HepG2 (cell line): Measurements from ENCODE around the gene UST. TPM values are rescaled to one million over a fixed set of nuclear protein-coding genes. Genes with fewer than 3 reads are reported as not detected.

Source experiments
- ATAC-seq: fragments of 200-7000 bp; cut with Tn5 transposase; 3 replicates; pipeline ENCODE4 v1.9.1; 2020; ENCODE audit warnings: mild to moderate bottlenecking, moderate library complexity
- BruUV-seq: library from RNA; stranded (reverse); fragments of 400-500 nt; replicated peaks from 2 replicates; lab custom pipeline; 2021; lab: Mats Ljungman, UMichigan
- CTCF ChIA-PET: fragments of 300-600 bp; formaldehyde crosslinking; extraction: SDS; loops from one replicate; lab custom pipeline; 2021; ENCODE audit warnings: low total read pairs, inconsistent platforms, low intra/inter-chr PET ratio; lab: Yijun Ruan, JAX
- POLR2A ChIA-PET: fragments of 350-600 bp; sonication (Branson Sonifier 250); formaldehyde crosslinking; loops from one replicate; lab custom pipeline; 2020; ENCODE audit warnings: antibody characterized with exemption, inconsistent platforms; lab: Yijun Ruan, JAX
- DNase-seq: peaks from one replicate; pipeline ENCODE4 v3.0.0-alpha.2; 2015; ENCODE audit warnings: low spot score
- FAIRE-seq: peaks from 3 replicates; lab custom pipeline; 2011; peaks lifted over from hg19 to GRCh38; lab: Jason Lieb, UNC
- H2AFZ ChIP-seq: one replicate; pipeline ENCODE4 v1.6.1; 2011; ENCODE audit warnings: low read length, inconsistent platforms
- H3K27ac ChIP-seq: fragments of 300-600 bp; 3 replicates; pipeline ENCODE4 v1.8.0; 2011; ENCODE audit warnings: mixed run types, mild to moderate bottlenecking, mixed read lengths, low read length, inconsistent platforms; ENCODE audit not compliant: insufficient read depth; ENCODE audit errors: extremely low read length
- H3K27me3 ChIP-seq, 2 experiments: fragments of 200-600 bp in 1 of 2; 2 replicates in 1 of 2; 3 replicates in 1 of 2; pipeline versions ENCODE4 v1.6.0 to v1.8.0; 2011; ENCODE audit warnings: low read length in 2 of 2, mild to moderate bottlenecking in 2 of 2, moderate library complexity in 2 of 2, inconsistent platforms in 1 of 2; ENCODE audit not compliant: insufficient read depth in 2 of 2, control insufficient read depth in 1 of 2
- H3K36me3 ChIP-seq, 2 experiments: fragments of 200-600 bp in 1 of 2; replicated peaks in 1 of 2; 2 replicates in 1 of 2; 3 replicates in 1 of 2; pipeline versions ENCODE4 v1.5.1 to v1.8.0; 2011; ENCODE audit warnings: low read length in 2 of 2, inconsistent platforms in 1 of 2; ENCODE audit not compliant: insufficient read depth in 2 of 2, control insufficient read depth in 1 of 2
- H3K4me1 ChIP-seq: 2 replicates; pipeline ENCODE4 v1.5.1; 2012; ENCODE audit warnings: low read length, inconsistent platforms; ENCODE audit not compliant: insufficient read depth
- H3K4me2 ChIP-seq: 2 replicates; pipeline ENCODE4 v1.6.0; 2011; ENCODE audit warnings: low read depth, low read length, inconsistent platforms
- H3K4me3 ChIP-seq, 3 experiments: fragments of 200-600 bp in 1 of 3; sonication (generic), shearing (Covaris generic) in 1 of 3; replicated peaks in 1 of 3; 2 replicates each; pipeline ENCODE4 v1.5.1; 2011 to 2016; ENCODE audit warnings: low read length in 3 of 3, inconsistent platforms in 2 of 3, low read depth in 2 of 3, mild to moderate bottlenecking in 2 of 3, control low read depth in 1 of 3, mixed read lengths in 1 of 3; ENCODE audit not compliant: insufficient read depth in 1 of 3
- H3K79me2 ChIP-seq: one replicate; pipeline ENCODE4 v1.6.1; 2011; ENCODE audit warnings: low read length, inconsistent platforms; ENCODE audit not compliant: insufficient read depth
- H3K9ac ChIP-seq: 2 replicates; pipeline ENCODE4 v1.6.0; 2011; ENCODE audit warnings: mild to moderate bottlenecking, low read depth, low read length, inconsistent platforms; ENCODE audit not compliant: insufficient read depth
- H3K9me3 ChIP-seq: 2 replicates; pipeline ENCODE4 v1.5.1; 2012; ENCODE audit warnings: mild to moderate bottlenecking, low read length
- H4K20me1 ChIP-seq: 2 replicates; pipeline ENCODE4 v1.6.0; 2011; ENCODE audit warnings: inconsistent platforms, mild to moderate bottlenecking, low read length, moderate library complexity; ENCODE audit not compliant: insufficient read depth
- CAMTA2 ChIP-seq: sonication (generic); formaldehyde crosslinking; IDR thresholded peaks from 2 replicates; pipeline ENCODE4 v1.4.0; 2020; ENCODE audit warnings: mild to moderate bottlenecking, missing genetic modification reagents, borderline replicate concordance
- HNRNPLL ChIP-seq: fragments of 200-400 bp; formaldehyde crosslinking; IDR thresholded peaks from 2 replicates; pipeline ENCODE4 v1.6.1; 2017; ENCODE audit warnings: mild to moderate bottlenecking, low read depth, low read length; ENCODE audit not compliant: poor library complexity, severe bottlenecking
- HOXA7 ChIP-seq: sonication (generic); formaldehyde crosslinking; IDR thresholded peaks from 2 replicates; pipeline ENCODE4 v1.8.1; 2022; ENCODE audit warnings: mild to moderate bottlenecking, missing genetic modification reagents, moderate library complexity
- SALL2 ChIP-seq: sonication (generic); formaldehyde crosslinking; IDR thresholded peaks from 2 replicates; pipeline ENCODE4 v1.8.1; 2023; ENCODE audit warnings: mild to moderate bottlenecking, missing genetic modification reagents, inconsistent platforms
- ZNF17 ChIP-seq: sonication (generic); formaldehyde crosslinking; IDR thresholded peaks from 2 replicates; pipeline ENCODE4 v1.5.0; 2020; ENCODE audit warnings: mild to moderate bottlenecking, missing genetic modification reagents
- ZNF558 ChIP-seq: sonication (generic); formaldehyde crosslinking; IDR thresholded peaks from 2 replicates; pipeline ENCODE4 v1.9.0; 2022; ENCODE audit warnings: mild to moderate bottlenecking, missing genetic modification reagents, borderline replicate concordance
- ZNF670 ChIP-seq: sonication (generic); formaldehyde crosslinking; IDR thresholded peaks from 2 replicates; pipeline ENCODE4 v1.8.0; 2022; ENCODE audit warnings: mild to moderate bottlenecking, missing genetic modification reagents, borderline replicate concordance
- ZNF816 ChIP-seq: sonication (generic); formaldehyde crosslinking; IDR thresholded peaks from 2 replicates; pipeline ENCODE4 v1.8.0; 2022; ENCODE audit warnings: missing genetic modification reagents, mild to moderate bottlenecking, borderline replicate concordance
- WGBS: methylation state at CpG from one replicate; pipeline ENCODE4 v1.1.6; 2017; ENCODE audit warnings: low lambda C conversion rate; 5-methylcytosine and 5-hydroxymethylcytosine counted together
- in situ Hi-C: cut with HindIII; loops from 2 replicates; pipeline ENCODE4 v1.10.0; 2017; ENCODE audit warnings: low pct_unique_long_range_greater_than_20kb; ENCODE audit not compliant: extremely low pct_ligation_motif_present
- intact Hi-C: fragments of 100-400 bp; cut with micrococcal nuclease; formaldehyde crosslinking; loops from one replicate; pipeline ENCODE4 v1.10.0; 2022; ENCODE audit not compliant: unreplicated experiment
- polyA plus RNA-seq, 8 experiments: library from polyadenylated mRNA; depleted of rRNA in 3 of 8; stranded (reverse) in 7 of 8; unstranded in 1 of 8; fragments of >200 nt; fragmentation: Illumina TruSeq in 4 of 8; extraction: Trizol in 4 of 8; gene quantifications; 2 replicates each; pipeline versions ENCODE4 v1.2.1 to v1.2.3, GENCODE V29; 2011 to 2016; ENCODE audit warnings: low read depth in 4 of 8, missing spikeins in 1 of 8, mixed read lengths in 1 of 8; ENCODE audit not compliant: insufficient read depth in 1 of 8
- total RNA-seq, 5 experiments: library from RNA; depleted of rRNA; stranded (reverse); fragments of >200 nt; fragmentation: Illumina TruSeq; extraction: Trizol; gene quantifications; 2 replicates each; pipeline ENCODE4 v1.2.3, GENCODE V29; 2016; ENCODE audit warnings: low read depth in 1 of 5
- TF ChIP-seq, protein P1 (sequence below): sonication (generic); formaldehyde crosslinking; IDR thresholded peaks from 2 replicates; pipeline ENCODE4 v1.8.0; 2022; ENCODE audit warnings: mild to moderate bottlenecking, missing genetic modification reagents, moderate library complexity
- TF ChIP-seq, protein P2 (sequence below): sonication (generic); formaldehyde crosslinking; IDR thresholded peaks from 2 replicates; pipeline ENCODE4 v1.4.0; 2020; ENCODE audit warnings: missing genetic modification reagents

Gene UST
- total and polyA plus RNA-seq, 2 of the 13 experiments (the other 11 are each of a cell fraction or from before 2014, with no cell fraction given) = 0.27 TPM; not detected in 1

GRCh38 chr6:148957752-148958151 lies 210.9 kb downstream of the UST start:
- H3K27ac ChIP-seq = no peak overlapping the region
- H3K4me3 ChIP-seq = no peak overlapping the region
- H3K36me3 ChIP-seq = no peaks in the 10 kb centered on the region
- WGBS = 56% methylated on average over 5 of the region's 5 CpGs
- DNase-seq (no peak), ATAC-seq (no peak), FAIRE-seq (no peak)
- peaks cover 0 to 2% of the 10 kb centered on the region in 2 experiments; a peak in 1 of 5 replicates for H3K27me3 ChIP-seq
- H3K9me3 ChIP-seq = no peaks in the 10 kb centered on the region
- H4K20me1 ChIP-seq = no peaks in the 10 kb centered on the region
- in situ Hi-C loops = loop anchor here (10.0 kb wide), 1 partner anchor 213 kb away; the partner anchor contains the start of gene UST
- H3K4me1 ChIP-seq = peaks cover 12% of the 10 kb centered on the region; the same call in 1 of the 2 replicates
- no peak for TF ChIP-seq ZNF558 (CRISPR knock-in tag)
- TF ChIP-seq SALL2 = no peak
- TF ChIP-seq ZNF816 (CRISPR knock-in tag) = no peak
- TF ChIP-seq, protein P1, sequence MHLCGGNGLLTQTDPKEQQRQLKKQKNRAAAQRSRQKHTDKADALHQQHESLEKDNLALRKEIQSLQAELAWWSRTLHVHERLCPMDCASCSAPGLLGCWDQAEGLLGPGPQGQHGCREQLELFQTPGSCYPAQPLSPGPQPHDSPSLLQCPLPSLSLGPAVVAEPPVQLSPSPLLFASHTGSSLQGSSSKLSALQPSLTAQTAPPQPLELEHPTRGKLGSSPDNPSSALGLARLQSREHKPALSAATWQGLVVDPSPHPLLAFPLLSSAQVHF (CRISPR knock-in tag) = no peak
- no peak for TF ChIP-seq ZNF17 (CRISPR knock-in tag)
- TF ChIP-seq CAMTA2 (CRISPR knock-in tag) = no peak
- no peak for TF ChIP-seq HNRNPLL
- TF ChIP-seq, protein P2, sequence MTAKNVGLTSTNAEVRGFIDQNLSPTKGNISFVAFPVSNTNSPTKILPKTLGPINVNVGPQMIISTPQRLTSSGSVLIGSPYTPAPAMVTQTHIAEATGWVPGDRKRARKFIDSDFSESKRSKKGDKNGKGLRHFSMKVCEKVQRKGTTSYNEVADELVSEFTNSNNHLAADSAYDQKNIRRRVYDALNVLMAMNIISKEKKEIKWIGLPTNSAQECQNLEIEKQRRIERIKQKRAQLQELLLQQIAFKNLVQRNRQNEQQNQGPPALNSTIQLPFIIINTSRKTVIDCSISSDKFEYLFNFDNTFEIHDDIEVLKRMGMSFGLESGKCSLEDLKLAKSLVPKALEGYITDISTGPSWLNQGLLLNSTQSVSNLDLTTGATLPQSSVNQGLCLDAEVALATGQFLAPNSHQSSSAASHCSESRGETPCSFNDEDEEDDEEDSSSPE (CRISPR knock-in tag) = no peak
- TF ChIP-seq ZNF670 (CRISPR knock-in tag) = no peak
- no peak for TF ChIP-seq HOXA7 (CRISPR knock-in tag)
- CTCF ChIA-PET = no interaction called here
- H3K4me2 ChIP-seq = no peak overlapping the region
- POLR2A ChIA-PET = interaction anchor here (0.6 kb wide), 1 partner anchor 15 kb away, joined by 3 read pairs; no protein-coding TSS in a partner anchor
- no TSS peak for BruUV-seq
- no peak overlapping the region for H3K9ac ChIP-seq
- H2AFZ ChIP-seq = no peak overlapping the region
- no peaks in the 10 kb centered on the region for H3K79me2 ChIP-seq
- intact Hi-C loops = no loop called here
